HG03342 (cell line): ENCODE results near the gene CCDC6.
"Not testable (repeated sequence)": the region's sequence is repeated elsewhere in the genome, so short reads cannot be mapped to it uniquely, and the experiment has no call there.

Source experiments
- ATAC-seq: cut with Tn5 transposase; IDR thresholded peaks from one replicate; pipeline ENCODE4 v1.9.1; 2021; ENCODE audit warnings: mild to moderate bottlenecking, moderate library complexity; ENCODE audit not compliant: unreplicated experiment

The CCDC6 gene

DNA sequence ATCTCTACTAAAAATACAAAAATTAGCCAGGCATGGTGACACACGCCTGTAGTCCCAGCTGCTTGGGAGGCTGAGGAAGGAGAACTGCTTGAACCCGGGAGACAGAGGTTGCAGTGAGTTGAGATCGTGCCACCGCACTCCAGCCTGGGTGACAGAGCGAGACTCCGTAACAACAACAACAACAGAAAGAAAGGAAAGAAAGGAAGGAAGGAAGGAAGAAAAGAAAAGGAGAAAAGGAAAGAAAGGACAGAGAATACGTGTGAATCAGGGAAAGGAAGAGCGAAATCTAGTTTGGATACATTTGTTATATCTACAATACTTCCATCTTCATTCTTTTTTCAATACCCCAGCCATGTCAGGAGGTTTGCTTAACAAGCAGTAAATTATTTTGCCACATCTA, 21.5 kb downstream of the CCDC6 start:
- ATAC-seq, result not testable (repeated sequence)

DNA sequence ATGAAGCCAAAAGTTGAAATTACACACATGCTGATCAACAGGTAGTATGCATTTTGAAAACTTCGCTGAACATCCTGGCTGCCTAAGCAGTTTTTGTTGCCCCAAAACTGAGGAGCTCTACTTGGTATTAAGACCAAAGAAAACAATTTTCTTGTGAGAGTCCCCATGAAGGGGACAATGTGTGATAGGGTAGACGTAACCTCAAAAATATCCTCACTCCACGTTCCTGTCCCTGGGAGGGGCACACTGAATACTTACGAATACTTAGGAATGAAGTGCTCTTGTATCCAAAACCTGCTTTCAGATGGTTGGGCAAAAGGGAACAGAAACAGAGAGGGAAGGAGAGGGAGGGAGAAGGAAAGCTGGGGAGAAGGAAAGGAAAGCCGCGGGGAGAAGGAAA, 24.7 kb downstream of the CCDC6 start:
- ATAC-seq, result no peak

DNA sequence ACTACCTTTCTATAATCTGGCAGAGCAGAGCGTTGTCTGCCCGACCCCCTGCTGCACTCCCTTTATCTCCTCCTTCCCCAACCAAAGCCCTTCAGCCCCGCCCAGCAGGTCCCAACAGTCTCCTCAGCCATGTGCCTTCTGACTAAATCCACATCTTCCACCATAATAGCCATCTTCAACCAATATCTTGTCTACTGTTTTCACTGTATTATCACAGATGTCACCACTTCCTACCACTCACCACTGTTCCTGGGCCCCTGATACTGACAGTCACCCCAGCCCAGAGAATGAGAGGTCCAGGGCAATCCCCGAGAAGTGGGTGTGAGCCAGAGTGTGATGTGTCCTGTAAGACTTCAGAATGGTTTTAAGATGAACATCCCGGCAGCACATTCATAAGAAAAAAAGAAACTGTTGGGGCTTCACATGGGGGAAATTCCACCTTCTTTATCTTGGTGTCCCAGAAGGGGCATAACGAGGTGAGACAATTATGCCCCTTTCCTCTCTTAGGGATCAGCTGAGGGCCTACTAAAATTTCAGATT, 25.3 kb downstream of the CCDC6 start:
- ATAC-seq, result peak; percentile 66

DNA sequence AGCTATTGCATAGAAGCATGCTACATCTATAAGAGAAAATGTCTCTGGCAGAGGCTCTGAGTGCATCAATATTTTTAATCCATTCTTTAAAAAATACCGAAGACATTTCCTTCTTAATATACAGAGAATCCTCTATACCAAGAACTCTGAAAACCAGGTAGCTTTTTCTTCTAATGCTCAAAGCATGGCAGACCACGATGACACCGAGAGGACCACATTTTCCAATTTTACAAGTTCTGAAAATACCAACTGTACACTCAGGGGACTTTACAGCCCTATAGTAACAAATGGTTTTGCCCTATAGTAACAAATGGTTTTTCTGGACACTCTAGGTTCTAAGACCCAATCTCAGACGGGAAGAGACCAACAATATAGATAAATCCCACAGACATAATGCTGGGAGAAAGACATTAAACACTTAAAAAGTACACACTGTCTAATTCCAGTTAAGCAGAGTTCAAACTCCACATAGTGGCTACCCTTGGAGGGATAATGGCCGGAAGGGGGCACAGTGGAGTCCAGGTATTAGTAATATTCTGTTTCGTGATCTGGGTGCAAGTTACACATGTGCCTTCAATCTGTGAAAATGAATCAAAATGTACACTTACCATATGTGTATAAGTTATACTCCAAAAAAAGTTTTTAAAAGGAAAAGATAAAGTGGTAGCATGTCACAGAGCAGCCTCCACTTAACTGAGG, 26.2 kb downstream of the CCDC6 start:
- ATAC-seq, result no peak

DNA sequence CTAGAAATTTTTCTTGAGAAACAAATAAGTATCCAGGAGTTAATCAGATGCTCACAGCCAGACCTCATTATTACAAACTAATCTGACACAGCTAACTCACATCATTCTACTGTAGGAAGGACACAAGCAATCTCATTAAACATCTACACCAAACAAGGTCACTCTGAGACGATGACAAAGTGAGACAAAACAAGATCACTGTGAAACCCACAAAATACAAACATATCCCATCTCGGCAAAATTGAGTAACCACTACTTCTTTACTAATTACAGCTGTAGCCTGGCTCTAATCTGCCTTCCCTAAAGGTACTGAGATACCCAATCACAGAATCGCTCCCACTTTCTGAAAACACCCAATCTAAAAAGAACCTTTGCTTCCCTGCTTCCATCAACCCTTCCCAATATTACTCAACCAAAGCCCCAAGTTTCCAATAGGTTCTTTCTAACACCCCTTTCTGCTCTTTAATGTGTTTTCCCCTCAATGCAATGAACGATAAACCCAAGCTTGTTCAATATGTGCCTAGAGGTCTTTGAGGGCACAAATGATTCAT, 26.9 kb downstream of the CCDC6 start:
- peak; percentile 37 for ATAC-seq

DNA sequence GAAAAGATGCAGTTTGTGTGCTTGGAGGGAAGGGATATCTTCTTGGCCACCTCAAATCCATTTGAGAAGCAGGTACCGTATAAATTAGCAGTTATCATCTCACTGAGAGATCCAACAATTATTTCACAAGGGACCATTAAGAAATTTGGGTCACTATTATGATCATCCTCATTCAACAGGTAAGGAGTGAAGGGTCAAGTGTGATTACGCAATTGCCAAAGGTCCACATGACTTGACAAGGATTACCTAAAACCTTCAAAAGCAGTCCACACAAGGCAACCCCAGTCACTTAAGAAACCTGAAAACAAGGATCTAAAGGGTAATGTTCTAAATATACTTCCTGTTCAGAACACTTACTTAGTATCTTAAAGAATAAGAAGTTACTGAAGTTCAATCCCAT, 27.4 kb downstream of the CCDC6 start:
- ATAC-seq, result no peak

DNA sequence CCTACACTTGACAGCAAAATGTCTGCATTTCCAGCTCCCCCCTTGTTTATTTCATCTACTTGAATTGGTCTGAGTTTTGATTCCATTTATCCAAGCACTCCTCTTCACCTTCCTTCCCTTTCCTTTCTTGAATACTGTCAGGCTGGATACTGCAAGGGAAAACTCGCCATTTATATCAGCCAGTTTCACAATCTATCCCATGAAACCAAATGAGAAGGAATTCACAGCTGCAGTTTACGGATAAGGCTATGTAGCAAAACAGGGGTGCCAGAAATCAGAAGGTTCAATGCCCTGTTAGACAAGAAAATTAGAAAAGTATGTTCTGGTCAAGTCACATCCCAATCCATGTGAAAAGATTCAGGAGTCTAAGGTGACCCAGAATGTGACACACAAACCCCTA, 28.1 kb downstream of the CCDC6 start:
- ATAC-seq, result no peak

DNA sequence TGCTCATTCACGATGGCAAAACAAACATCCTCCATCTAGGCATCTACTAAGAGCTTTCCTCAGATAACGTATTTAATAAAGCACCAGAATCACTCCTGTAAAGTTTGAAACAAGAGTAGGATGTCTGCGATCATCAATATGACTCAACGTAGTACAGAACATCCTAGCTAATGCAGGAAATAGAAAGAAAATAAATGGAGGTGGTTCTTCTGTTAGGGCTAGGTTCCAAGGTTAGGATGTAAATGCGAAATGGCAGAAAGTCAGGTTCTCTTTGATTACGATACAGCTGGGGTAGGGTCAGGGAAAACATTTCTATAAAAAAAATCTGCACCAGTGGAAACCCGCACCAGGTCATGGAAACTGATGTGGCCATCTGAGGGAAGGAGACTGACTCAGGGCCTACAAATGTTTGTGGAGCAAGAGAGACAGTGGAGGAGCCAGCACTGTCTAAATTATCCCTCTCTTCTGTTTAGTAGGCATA, 29.1 kb downstream of the CCDC6 start:
- ATAC-seq, result no peak

DNA sequence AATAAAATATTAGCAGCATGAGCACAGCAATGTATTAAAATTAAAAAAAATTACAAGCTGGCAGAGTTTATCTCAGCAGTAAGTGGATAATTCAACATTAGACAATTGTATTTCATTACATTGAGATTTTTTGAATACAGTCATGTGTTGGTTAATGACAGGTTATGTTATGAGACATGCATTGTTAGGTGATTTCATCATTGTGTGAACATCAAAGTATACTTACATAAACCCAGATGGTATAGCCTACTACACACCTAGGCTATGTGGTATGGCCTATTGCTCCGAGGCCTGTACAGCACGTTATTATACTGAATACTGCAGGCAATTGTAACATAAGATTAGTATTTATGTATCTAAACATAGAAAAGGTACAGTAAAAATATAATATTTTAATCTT, 29.7 kb downstream of the CCDC6 start:
- no peak for ATAC-seq

DNA sequence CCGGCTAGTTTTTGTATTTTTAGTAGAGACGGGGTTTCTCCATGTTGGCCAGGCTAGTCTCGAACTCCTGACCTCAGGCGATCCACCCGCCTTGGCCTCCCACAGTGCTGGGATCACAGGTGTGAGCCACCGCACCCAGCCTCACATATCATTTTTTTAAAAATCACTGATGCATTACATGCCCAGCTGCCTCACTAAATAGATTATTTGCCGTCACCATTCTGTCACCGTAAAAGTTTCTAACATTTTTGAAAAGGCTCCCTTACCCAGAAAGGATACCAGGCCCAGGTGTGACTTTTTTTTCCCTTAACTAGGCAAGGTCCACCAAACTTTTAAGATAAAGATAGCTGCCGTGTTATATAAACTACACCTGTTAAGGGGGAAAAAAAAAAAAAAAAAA, 30.1 kb downstream of the CCDC6 start:
- not testable (repeated sequence) for ATAC-seq

DNA sequence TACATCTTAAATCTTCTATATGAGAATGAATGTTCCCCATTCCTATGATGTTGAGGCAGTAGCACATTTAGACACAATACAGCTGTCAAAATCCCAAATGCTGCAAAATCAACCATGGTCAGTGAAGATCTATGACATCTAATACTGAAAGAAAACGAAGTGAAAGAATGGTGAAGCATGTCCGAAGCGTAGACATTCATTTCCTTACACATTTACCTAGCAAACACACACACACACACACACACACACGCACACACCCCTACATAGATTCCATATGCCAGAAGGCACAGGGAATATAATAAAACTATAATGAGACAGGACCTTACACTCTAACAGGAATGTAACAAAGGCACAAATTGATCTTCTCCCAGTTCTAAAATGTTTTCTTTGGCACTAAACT, 32.5 kb downstream of the CCDC6 start:
- peak; percentile 73 for ATAC-seq

DNA sequence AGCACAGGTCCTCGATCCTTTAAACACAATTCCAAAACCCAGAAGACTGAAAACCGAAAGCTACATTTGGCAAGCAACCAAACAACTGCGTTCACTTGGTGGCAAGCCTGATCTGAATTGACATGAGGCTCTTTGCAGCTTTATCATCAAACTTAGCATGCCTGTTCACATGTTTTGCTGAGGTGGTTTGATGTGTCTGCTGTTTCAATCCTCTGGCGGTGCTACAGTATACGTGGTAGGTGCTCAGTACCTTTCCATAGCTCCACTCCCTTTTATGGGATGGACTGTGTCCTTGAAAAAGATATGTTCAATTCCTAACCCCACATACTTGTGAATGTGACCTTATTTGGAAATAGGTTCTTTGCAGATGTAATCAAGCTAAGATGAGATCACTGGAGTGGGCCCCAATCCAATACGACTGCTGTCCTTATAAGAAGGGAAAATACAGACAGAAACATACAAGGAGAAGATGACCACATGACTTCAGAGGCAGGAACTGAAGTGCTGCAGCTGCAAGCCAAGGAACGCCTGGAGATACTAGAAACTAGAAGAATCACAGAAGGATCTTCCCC, 33.4 kb downstream of the CCDC6 start:
- no peak for ATAC-seq

DNA sequence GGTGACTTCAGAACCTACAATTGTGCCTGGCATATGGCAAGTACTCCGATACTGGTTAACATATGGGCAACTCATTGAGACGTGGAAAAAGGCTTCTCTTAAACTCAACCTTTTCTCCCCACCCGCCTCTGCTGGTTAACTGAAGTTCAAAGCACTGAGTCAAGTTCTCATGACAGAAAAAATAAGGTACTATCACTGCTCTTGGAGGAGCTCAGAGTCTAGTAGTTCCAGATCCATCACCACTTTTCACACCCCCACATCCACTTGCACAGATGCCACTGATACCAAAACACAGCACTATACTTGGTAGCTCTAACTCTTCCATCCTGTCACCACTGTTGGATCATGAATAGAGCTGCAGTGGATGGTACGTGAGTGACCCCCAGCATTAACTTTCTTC, 36.2 kb downstream of the CCDC6 start:
- no peak for ATAC-seq

DNA sequence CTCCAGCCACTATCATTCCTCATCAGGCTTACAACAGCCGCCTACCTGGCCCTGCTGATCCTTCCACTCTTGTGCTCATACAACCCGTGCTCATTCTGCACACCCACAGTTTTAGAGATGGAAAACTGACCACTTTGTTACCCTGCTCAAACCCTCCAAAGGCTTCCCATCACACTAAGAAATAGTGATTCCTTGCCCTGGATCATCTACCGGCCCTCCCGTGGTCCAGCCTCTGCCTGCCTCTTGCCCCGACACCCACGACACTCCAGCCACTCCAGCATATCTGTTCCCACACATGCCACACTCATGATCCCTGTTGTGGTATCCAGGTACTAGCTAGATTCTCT, 36.8 kb downstream of the CCDC6 start:
- no peak for ATAC-seq

DNA sequence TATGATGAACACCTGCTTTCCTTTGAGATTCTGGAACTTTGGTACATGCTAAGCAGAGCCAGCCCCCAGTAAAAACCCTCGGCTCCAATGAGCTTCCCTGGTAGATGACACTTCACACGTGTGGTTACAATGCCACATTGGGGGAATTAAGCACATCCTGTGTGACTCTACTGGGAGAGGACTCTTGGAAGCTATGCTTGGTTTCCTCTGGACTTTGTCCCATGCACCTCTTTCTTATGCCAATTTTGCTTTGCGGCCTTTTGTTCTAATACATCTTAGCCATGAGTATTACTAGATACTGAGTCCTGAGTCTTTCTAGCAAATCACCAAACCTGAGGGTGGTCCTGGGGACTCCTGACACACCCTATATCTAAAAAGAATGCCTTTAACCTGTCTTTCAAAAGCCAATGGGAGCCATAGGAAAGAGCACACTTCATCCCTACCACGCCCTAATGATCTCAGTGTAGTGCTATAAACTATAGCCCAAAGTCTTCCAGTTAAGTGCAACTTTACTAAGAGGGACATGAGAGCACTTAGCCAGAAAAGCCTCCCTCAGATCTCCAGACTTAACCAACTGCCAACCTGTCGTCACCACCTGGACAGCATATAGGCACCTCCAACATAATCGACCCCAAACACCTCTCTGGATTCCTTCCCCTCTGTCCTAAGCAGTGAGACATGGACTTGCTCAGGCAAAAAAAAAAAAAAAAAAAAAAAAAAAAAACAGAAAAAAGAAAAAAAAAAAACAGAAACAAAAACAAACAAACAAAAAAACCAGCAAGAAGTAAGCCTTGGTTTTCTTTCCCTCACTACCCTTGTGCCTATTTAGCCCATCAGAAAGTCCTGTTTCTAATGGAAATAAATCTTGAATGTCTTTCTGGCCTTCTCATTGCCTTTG, 37.4 kb downstream of the CCDC6 start:
- no peak for ATAC-seq

DNA sequence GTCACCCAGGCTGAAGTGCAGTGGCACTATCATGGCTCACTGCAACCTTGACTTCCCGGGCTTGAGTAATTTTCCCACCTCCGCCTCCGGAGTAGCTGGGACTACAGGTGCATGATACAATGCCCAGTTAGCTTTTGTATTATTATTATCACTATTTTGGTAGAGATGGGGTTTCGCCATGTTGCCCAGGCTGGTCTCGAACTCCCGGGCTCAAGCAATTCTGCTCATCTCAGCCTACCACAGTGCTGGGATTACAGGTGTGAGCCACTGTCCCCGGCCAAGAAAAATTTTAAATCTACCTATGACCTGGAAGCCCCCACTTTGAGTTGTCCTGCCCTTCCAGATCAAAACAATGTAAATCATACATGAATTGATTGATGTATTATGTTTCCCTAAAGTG, 38.8 kb downstream of the CCDC6 start:
- no peak for ATAC-seq

DNA sequence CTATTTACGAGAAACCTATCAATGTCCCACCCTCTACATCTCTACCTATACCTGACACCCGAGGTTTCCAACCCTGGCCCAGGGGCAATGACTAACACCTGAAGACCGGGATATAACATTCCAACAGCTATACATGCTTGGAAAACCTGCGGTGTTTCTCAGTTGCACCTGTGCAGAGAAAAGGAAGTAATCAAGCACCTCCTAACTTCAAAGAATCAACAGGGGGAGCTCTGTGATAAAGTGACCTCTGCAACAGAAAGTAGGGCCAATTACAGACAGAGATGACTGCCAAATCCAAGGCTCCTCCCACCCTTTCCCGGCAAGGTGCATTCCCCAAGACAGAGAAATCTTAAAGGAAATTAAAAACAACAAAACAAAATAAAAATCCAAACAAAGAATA, 41.3 kb downstream of the CCDC6 start:
- peak; percentile 58 for ATAC-seq

DNA sequence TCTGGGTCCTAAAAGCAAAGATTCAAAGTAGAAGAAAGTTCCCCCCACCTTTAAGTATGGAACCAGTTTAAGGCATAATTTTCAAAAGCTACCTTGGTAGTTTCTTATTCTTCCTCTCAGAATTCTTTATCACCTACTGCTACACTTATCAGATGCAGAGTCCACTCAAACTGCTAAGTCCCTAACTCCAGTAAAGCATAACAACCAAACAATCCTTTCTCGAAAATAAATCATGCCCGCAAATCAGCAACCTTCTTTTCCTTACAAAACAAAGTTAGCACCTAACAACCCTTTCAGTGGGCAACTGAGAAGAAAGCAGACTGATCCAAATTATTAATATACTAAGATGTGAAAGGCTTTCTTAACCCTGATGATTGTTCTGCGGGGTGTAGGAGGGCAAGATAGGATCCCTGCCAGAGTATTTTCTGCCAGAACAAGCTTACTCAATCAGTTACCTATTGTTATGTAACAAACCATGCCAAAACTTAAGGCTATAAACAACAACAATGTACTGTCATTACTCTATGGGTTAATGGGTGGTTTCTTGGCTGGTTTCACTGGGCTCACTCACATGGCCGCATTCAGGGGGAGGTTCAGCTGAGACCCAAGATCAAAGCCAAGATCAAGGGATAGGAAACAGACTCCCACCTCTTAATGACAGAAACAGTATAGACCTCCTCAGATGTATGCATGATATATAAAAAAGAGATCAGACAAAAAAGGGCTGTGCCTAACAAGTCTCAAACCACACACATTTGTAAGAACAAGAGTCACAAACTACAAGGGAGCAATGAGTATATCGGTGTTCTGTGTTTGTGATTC, 42.0 kb downstream of the CCDC6 start:
- no peak for ATAC-seq

DNA sequence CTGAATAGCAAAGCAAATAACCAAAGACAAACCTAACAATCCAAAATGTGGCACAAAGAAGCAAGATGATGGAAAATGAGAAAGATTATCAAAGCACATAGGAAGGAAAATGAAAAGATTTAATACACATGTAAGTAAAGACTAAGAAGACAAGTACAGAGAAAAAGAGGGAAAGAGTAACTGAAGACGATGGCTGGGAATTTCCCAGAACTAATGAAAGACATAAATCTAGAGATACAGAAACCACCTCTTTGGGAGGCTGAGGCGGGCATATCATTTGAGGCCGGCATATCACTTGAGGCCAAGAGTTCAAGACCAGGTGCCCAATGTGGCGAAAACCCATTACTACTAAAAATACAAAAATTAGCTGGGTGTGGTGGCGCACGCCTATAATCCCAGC, 46.8 kb downstream of the CCDC6 start:
- no peak for ATAC-seq

DNA sequence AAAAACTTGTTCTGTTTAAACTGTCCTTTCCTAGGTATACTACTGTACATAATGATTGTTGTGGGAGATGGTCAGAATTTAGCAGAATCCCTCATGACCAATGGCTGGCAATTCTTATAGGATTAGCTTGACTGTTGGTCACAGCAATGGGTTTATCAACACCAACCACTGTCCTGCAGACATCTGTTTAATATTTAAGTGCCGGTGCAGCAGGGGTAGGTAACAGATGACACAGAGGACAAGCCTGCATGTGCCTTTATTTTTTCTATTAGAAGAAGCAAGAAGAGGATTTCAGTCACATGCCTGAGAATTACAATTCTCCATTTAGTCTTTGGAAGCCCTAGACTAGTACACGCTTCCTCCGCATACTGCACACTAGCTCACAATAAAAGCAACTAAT, 48.4 kb downstream of the CCDC6 start:
- ATAC-seq, result no peak

DNA sequence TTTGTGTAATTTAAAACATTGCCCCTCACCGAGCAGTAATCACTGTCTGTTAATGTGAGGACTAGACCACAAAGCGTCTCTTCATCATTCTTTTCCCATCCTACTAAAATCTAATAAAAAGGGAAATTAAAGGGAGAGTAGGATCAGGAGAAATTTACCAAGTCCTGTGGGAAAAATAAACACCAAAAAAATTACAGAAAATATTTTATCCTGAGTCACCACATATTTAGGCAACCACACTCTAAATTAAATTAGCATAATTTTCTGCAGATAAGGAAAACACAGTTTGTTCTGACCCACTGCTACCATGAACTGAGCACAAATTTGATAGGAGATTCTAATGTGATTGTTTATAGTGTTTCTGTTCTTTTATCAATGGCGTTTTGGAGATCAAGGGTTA, 49.3 kb downstream of the CCDC6 start:
- ATAC-seq, result no peak
